Activated CD4-positive, alpha-beta T cell treated with anti-CD3 and anti-CD28 coated beads, Interleukin-2, amount 50 U/mL, for 48 hours (primary cell): ENCODE data around the gene APOE.
"Not testable (repeated sequence)": the region's sequence is repeated elsewhere in the genome, so short reads cannot be mapped to it uniquely, and the experiment has no call there.

Experiments
- DNase-seq, 2 experiments: peaks; one replicate each; pipeline ENCODE4 v3.0.0-alpha.2; 2020

APOE gene

GRCh38 chr19:44912854-44913253, 7.3 kb downstream of the APOE start:
- DNase-seq = no peak

GRCh38 chr19:44913512-44914432, 8.2 kb downstream of the APOE start:
- DNase-seq = not testable (repeated sequence)

- peak; percentile 78 to 86 for DNase-seq
These were observed 9.0 kb downstream of the APOE start, which contains the start of gene APOC1 for GRCh38 chr19:44914433-44915206. APOC1 (plus strand) TSS chr19:44914608; CDS start chr19:44914892, 284 bp downstream.

GRCh38 chr19:44924243-44924725, 18.7 kb downstream of the APOE start:
- no peak for DNase-seq

GRCh38 chr19:44925114-44925891, 19.7 kb downstream of the APOE start:
- no peak for DNase-seq

GRCh38 chr19:44926245-44927077, 20.9 kb downstream of the APOE start:
- DNase-seq = not testable (repeated sequence)

- DNase-seq = no peak
These were observed 22.1 kb downstream of the APOE start for GRCh38 chr19:44927746-44928145.

- DNase-seq = no peak
These were observed 24.5 kb downstream of the APOE start for GRCh38 chr19:44930088-44930487.

- DNase-seq = no peak
These were observed 25.9 kb downstream of the APOE start for GRCh38 chr19:44931541-44931940.

- DNase-seq = no peak
These were observed 34.1 kb downstream of the APOE start for GRCh38 chr19:44939668-44940067.

GRCh38 chr19:44942067-44942571, 36.5 kb downstream of the APOE start, which contains the start of gene APOC4:
APOC4 (plus strand) TSS chr19:44942237; CDS start chr19:44942278, 41 bp downstream.
- no peak for DNase-seq

GRCh38 chr19:44943801-44944249, 38.2 kb downstream of the APOE start:
- no peak for DNase-seq

- DNase-seq = no peak
These were observed 41.5 kb downstream of the APOE start for GRCh38 chr19:44947041-44947581.

GRCh38 chr19:44948237-44948636, 42.6 kb downstream of the APOE start:
- DNase-seq = no peak

GRCh38 chr19:44948763-44949374, 43.3 kb downstream of the APOE start:
- DNase-seq = no peak

- no peak for DNase-seq
These were observed 44.0 kb downstream of the APOE start for GRCh38 chr19:44949550-44949949.

GRCh38 chr19:44951179-44952159, 45.9 kb downstream of the APOE start:
- DNase-seq = peak; percentile 36 to 58

- no peak for DNase-seq
These were observed 48.7 kb downstream of the APOE start for GRCh38 chr19:44954278-44954648.
